Measurements from ENCODE around the gene FARP2. TPM values are rescaled to one million over a fixed set of nuclear protein-coding genes. Genes with fewer than 3 reads are reported as not detected.
"Not testable (repeated sequence)": the region's sequence is repeated elsewhere in the genome, so short reads cannot be mapped to it uniquely, and the experiment has no call there.

FARP2 gene
- total RNA-seq, 1 experiment from 2014 or later = 54.1 TPM

- DNase-seq (ENCODE audit: low spot score) = no peak
Measured at GRCh38 chr2:241501551-241501950, 145.5 kb downstream of the FARP2 start.

- DNase-seq (ENCODE audit: low spot score) = no peak
Measured at GRCh38 chr2:241502281-241502680, 146.2 kb downstream of the FARP2 start.

- no peak for DNase-seq (ENCODE audit: low spot score)
Measured at GRCh38 chr2:241503776-241504392, 147.8 kb downstream of the FARP2 start.

- DNase-seq (ENCODE audit: low spot score) = no peak
Measured at GRCh38 chr2:241505086-241505780, 149.1 kb downstream of the FARP2 start.

- no peak for DNase-seq (ENCODE audit: low spot score)
Measured at GRCh38 chr2:241505781-241506201, 149.7 kb downstream of the FARP2 start.

- DNase-seq (ENCODE audit: low spot score) = not testable (repeated sequence)
Measured at GRCh38 chr2:241506317-241506716, 150.2 kb downstream of the FARP2 start.

GRCh38 chr2:241506793-241507429 lies 150.8 kb downstream of the FARP2 start:
- no peak for DNase-seq (ENCODE audit: low spot score)

- peak; percentile 53 for DNase-seq (ENCODE audit: low spot score)
Measured at GRCh38 chr2:241507430-241508239, 151.6 kb downstream of the FARP2 start.

GRCh38 chr2:241508240-241509154 lies 152.4 kb downstream of the FARP2 start, which contains the start of gene STK25:
STK25 (minus strand) TSS chr2:241508584; CDS start chr2:241508035, 549 bp downstream.
- DNase-seq (ENCODE audit: low spot score) = peak; percentile 98

GRCh38 chr2:241509155-241509784 lies 153.2 kb downstream of the FARP2 start:
- no peak for DNase-seq (ENCODE audit: low spot score)

- DNase-seq (ENCODE audit: low spot score) = no peak
Measured at GRCh38 chr2:241511091-241511741, 155.1 kb downstream of the FARP2 start.

- DNase-seq (ENCODE audit: low spot score) = no peak
Measured at GRCh38 chr2:241514553-241514952, 158.5 kb downstream of the FARP2 start.

- DNase-seq (ENCODE audit: low spot score) = no peak
Measured at GRCh38 chr2:241514986-241515737, 159.1 kb downstream of the FARP2 start.

GRCh38 chr2:241516520-241516965 lies 160.5 kb downstream of the FARP2 start:
- no peak for DNase-seq (ENCODE audit: low spot score)

- no peak for DNase-seq (ENCODE audit: low spot score)
Measured at GRCh38 chr2:241517297-241517696, 161.2 kb downstream of the FARP2 start.

- DNase-seq (ENCODE audit: low spot score) = no peak
Measured at GRCh38 chr2:241519669-241520068, 163.6 kb downstream of the FARP2 start.

- DNase-seq (ENCODE audit: low spot score) = no peak
Measured at GRCh38 chr2:241522477-241522876, 166.4 kb downstream of the FARP2 start.

- not testable (repeated sequence) for DNase-seq (ENCODE audit: low spot score)
Measured at GRCh38 chr2:241525818-241526780, 170.0 kb downstream of the FARP2 start.
